ENCODE data around the gene AQP7.
"Not testable (repeated sequence)": the region's sequence is repeated elsewhere in the genome, so short reads cannot be mapped to it uniquely, and the experiment has no call there.

Gene AQP7

DNA sequence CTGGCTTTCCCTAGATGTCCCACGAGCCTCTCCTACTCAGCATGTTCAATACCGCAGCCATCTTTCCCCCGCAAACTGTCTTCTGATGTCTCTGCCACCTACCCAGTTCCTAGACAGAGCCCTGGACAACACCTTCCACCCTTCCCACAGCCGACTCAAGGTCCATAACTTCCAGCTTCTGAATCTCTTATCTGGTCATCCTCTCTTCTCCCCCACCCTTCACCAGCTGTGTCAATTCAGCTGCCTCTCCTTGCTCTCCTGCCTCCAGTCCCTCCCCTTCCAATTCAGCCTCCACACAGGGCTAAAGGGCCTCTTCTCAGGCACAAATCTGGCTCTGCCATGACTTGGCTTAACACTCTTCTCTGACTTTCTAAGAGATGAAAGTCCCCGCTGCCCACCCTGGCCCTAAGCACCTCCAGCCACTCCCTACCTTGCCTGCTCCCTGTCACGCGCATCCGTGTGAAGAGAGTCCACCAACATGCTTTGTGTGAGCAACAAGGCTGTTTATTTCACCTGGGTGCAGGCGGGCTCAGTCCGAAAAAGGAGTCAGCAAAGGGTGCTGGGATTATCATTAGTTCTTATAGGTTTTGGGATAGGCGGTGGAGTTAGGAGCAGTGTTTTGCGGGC lies 25.2 kb downstream of the AQP7 start:
- FAIRE-seq = no peak
- no peak for DNase-seq (ENCODE audit: insufficient read length, low spot score)

- no peak for FAIRE-seq
- no peak for DNase-seq (ENCODE audit: insufficient read length, low spot score)
These were observed 26.5 kb downstream of the AQP7 start for GRCh38 chr9:33375841-33376321.

DNA sequence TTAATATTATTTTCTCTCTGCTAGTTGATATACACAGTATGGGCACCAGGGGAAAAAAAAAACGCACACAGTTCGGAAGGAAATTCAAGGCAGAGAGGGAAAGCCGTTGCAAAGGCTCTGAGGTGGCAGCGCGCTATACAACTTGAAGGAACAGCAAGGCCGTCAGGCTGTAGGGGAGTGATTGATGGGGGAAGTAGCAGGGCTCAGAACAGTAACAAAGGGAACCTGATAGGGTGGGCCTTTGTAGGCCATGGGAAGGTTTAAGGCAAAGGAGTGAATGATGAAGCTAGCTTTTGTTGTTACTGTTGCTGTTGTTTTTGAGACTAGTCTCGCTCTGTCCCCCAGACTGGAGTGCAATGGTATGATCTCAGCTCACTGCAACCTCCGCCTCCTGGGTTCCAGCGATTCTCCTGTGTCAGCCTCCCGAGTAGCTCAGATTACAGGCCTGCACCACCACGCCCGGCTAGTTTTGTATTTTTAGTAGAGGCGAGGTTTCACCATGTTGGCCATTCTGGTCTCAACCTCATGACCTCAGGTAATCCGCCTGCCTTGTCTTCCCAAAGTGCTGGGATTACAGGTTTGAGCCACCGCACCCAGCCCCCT lies 27.0 kb downstream of the AQP7 start:
- FAIRE-seq = no peak
- no peak for DNase-seq (ENCODE audit: insufficient read length, low spot score)

- DNase-seq (ENCODE audit: insufficient read length, low spot score) (peak; percentile 60), FAIRE-seq (peak; percentile 85)
These were observed 27.6 kb downstream of the AQP7 start for GRCh38 chr9:33374634-33375237.

- DNase-seq (ENCODE audit: insufficient read length, low spot score) = no peak
- FAIRE-seq = no peak
These were observed 28.2 kb downstream of the AQP7 start for GRCh38 chr9:33374190-33374589.

- DNase-seq (ENCODE audit: insufficient read length, low spot score) (no peak), FAIRE-seq (no peak)
These were observed 29.5 kb downstream of the AQP7 start for GRCh38 chr9:33372900-33373299.

GRCh38 chr9:33366979-33367480 lies 35.3 kb downstream of the AQP7 start:
- FAIRE-seq (no peak), DNase-seq (ENCODE audit: insufficient read length, low spot score) (no peak)

- not testable (repeated sequence) for DNase-seq (ENCODE audit: insufficient read length, low spot score); FAIRE-seq
These were observed 37.6 kb downstream of the AQP7 start for GRCh38 chr9:33364814-33365213.

DNA sequence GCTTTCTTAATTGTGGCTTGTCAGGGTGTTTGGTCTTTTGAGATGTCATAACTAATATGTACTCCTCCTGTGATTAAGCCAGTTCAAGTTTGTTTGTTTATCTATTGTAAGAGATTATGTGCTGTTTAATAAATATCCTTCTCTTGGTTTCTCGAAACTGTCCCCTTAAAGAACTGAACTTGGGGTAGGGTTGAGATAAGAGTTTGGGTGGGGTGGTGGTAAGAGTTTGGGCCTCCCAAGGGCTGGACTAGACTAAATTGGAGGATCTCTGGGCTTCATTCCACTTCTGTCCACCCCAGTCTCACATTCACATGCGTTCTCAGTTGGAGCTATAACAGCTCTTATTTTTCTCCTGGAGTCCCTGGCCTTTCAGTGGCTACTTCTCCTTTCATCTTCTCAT lies 38.2 kb downstream of the AQP7 start:
- no peak for DNase-seq (ENCODE audit: insufficient read length, low spot score)
- FAIRE-seq = no peak

DNA sequence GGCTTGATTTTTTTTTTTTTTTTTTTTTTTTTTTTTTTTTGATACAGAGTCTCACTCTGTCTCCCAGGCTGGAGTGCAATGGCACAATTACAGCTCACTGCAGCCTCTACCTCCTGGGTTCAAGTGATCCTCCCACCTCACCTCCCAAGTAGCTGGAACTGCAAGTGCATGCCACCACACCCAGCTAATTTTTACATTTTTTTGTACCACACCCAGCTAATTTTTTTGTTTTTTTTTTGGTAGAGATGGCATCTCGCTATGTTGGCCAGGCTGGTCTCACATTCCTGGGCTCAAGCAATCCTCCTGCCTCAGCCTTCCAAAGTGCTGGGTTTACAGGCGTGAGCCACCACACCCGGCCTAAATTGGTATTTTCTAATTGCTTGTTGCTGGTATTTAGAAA lies 43.7 kb downstream of the AQP7 start:
- not testable (repeated sequence) for DNase-seq (ENCODE audit: insufficient read length, low spot score); FAIRE-seq

DNA sequence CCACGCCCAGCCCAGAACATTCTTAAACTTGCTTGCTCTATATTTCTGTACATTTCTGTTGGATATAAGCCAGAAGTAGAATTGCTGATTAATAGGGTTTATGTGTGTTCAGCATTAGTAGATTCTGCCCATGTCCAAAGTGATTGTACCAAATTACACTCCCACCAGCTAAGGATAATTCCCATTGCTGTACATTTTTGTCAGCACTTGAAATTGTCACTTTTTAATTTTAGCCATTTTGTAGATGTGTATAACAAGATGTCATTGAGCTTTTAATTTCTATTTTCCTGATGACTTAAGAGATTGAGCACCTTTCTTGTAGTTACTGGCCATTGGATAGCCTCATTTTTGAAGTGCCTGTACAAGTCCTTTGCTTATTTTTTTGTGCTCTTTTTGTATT lies 46.4 kb downstream of the AQP7 start:
- DNase-seq (ENCODE audit: insufficient read length, low spot score) (no peak), FAIRE-seq (no peak)

DNA sequence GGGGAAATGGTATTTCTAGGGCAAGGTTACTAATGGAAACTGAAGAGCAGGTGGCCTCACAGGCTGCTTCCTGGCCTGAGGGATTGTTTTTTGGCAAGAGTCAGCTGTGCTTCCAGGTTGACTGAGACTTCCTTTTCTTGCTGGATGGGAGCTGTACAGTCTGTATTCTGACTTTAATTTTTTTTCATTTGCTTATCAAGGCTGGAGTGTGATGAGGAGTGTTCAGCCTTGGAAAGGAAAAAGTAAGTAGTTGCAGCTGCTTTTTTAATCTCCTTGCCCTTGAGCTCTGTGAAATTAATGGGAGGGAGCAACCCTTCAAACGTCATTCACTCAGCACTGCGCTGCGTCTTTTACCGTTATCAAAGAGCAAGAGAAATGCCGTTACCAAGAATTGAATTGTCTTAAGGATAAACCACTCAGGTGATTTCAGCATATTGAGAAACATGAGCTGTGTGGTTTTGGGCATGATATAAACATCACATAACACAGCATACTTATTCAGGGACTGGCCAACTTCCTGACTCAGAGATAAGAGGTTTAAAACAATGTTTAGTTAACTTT lies 47.6 kb downstream of the AQP7 start:
- DNase-seq (ENCODE audit: insufficient read length, low spot score) = no peak
- no peak for FAIRE-seq

DNA sequence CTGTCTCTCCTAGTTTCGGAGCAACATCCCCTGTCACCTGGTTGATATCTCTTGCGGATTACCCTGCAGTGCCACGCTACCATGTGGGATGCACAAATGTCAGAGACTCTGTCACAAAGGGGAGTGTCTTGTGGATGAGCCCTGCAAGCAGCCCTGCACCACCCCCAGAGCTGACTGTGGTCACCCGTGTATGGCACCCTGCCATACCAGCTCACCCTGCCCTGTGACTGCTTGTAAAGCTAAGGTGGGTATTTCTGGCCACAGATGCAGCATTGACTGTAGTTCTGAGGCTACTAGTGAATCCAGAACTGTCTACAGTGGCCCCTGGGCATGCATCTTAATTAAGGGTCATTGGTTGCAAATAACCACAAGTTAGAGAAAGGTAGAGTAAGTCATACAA lies 50.8 kb downstream of the AQP7 start:
- DNase-seq (ENCODE audit: insufficient read length, low spot score) = no peak
- no peak for FAIRE-seq

GRCh38 chr9:33350310-33350709 lies 52.1 kb downstream of the AQP7 start:
- FAIRE-seq (no peak), DNase-seq (ENCODE audit: insufficient read length, low spot score) (no peak)

- no peak for FAIRE-seq
- DNase-seq (ENCODE audit: insufficient read length, low spot score) = no peak
These were observed 52.6 kb downstream of the AQP7 start for GRCh38 chr9:33349743-33350142.

GRCh38 chr9:33348998-33349397 lies 53.4 kb downstream of the AQP7 start:
- FAIRE-seq (no peak), DNase-seq (ENCODE audit: insufficient read length, low spot score) (no peak)

DNA sequence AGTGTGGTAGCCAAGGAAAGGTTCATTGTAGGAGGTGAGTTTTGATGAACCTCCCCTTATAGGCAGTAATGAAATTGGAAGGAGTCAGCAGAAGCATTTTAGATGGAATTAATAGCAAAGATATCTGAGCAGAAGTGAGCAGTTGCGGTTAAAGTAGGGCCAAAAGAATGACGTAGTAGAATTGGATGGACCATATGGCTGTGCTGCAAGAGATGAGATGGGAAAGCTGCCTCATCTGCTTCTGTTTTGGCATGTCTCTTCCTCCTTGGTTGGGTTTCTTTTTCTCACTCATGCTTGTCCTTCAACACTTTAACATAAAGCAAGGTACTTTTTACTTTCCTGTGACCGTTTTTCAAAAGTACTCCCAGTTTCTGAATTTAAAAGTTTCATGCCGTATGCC lies 55.8 kb downstream of the AQP7 start:
- FAIRE-seq = no peak

DNA sequence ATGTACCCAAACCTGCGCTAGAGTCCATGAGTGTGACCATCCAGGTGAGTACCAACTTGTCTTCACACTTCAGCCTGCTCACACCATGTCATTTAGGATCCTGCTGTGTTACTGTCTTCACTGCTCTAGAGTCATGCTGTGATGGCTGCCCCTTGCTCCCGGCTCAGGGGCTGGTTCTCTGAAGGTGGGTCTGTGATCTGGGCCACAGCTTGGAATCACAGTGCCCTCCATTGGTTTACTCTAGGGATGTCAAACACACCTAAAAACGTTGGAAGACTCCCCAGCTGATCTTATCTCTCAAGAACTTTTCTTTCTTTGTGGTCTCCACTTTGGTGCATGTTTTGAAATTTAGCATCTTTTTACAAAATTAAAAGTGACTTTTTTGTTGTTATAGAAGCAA lies 58.2 kb downstream of the AQP7 start:
- FAIRE-seq (no peak), DNase-seq (ENCODE audit: insufficient read length, low spot score) (no peak)

More for the DNA sequence above, 55.8 kb downstream of the AQP7 start:
- DNase-seq (ENCODE audit: insufficient read length, low spot score) = no peak

- DNase-seq (ENCODE audit: insufficient read length, low spot score) = no peak
- FAIRE-seq = no peak
These were observed 61.2 kb downstream of the AQP7 start for GRCh38 chr9:33341182-33341581.

GRCh38 chr9:33340186-33340585 lies 62.2 kb downstream of the AQP7 start:
- FAIRE-seq (no peak), DNase-seq (ENCODE audit: insufficient read length, low spot score) (no peak)
